GM12878 (cell line): ENCODE results near the gene XRCC6.

Source experiments
- EP300 ChIP-seq, 2 experiments: fragments of 150-350 bp in 1 of 2; IDR thresholded peaks; 2 replicates each; pipeline ENCODE4 v1.6.1; 2011 to 2012; ENCODE audit warnings: low read depth in 2 of 2, low read length in 2 of 2, borderline replicate concordance in 1 of 2, improper control_type of control experiment in 1 of 2, inconsistent platforms in 1 of 2; ENCODE audit not compliant: control insufficient read depth in 1 of 2
- RAD21 ChIP-seq: IDR thresholded peaks from 2 replicates; pipeline ENCODE4 v1.6.1; 2011; ENCODE audit warnings: mild to moderate bottlenecking, low read depth, low read length, moderate library complexity; ENCODE audit not compliant: insufficient read depth
- STAT1 ChIP-seq: fragments of 450-650 bp; conservative IDR thresholded peaks from 2 replicates; pipeline ENCODE4 v1.6.1; 2014; ENCODE audit warnings: antibody characterized with exemption, mild to moderate bottlenecking
- TF ChIP-seq, protein P1 (sequence below), 3 experiments: IDR thresholded peaks in 2 of 3; conservative IDR thresholded peaks in 1 of 3; 2 replicates each; pipeline ENCODE4 v1.5.1; 2011; ENCODE audit warnings: low read depth in 3 of 3, low read length in 3 of 3, mild to moderate bottlenecking in 3 of 3, control low read depth in 2 of 3, moderate library complexity in 2 of 3, inconsistent platforms in 1 of 3, mixed read lengths in 1 of 3; ENCODE audit not compliant: control insufficient read depth in 2 of 3, insufficient read depth in 1 of 3; ENCODE audit errors: extremely low read depth in 1 of 3

DNA sequence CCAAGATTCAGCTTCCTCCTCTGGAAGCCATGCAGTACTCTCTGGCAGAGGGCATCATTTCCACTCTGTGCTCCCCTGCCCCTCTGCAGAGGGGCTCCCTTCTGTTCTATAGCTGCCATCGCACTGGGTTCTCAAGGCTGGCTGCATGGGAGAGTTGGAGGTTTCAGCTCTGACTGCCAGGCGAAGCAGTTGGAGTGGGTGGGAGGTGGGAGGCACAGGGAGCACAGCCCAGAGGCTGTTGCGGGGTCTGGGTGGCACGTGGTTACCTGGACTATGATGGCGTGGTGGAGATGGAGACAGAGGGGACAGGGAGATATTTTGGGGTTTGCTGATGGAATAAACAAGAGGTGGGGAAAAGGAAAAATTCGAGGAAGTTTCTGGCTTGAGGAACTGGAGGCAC is 36.2 kb upstream of the XRCC6 start:
- TF ChIP-seq, protein P1, sequence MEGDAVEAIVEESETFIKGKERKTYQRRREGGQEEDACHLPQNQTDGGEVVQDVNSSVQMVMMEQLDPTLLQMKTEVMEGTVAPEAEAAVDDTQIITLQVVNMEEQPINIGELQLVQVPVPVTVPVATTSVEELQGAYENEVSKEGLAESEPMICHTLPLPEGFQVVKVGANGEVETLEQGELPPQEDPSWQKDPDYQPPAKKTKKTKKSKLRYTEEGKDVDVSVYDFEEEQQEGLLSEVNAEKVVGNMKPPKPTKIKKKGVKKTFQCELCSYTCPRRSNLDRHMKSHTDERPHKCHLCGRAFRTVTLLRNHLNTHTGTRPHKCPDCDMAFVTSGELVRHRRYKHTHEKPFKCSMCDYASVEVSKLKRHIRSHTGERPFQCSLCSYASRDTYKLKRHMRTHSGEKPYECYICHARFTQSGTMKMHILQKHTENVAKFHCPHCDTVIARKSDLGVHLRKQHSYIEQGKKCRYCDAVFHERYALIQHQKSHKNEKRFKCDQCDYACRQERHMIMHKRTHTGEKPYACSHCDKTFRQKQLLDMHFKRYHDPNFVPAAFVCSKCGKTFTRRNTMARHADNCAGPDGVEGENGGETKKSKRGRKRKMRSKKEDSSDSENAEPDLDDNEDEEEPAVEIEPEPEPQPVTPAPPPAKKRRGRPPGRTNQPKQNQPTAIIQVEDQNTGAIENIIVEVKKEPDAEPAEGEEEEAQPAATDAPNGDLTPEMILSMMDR (IDR thresholded peaks at IDR 0.05 in 2 of 3, conservative IDR thresholded peaks at IDR 0.05 in 1 of 3; ENCODE audit: control insufficient read depth in 2 of 3, extremely low read depth in 1 of 3, insufficient read depth in 1 of 3, low read depth in 3 of 3, low read length in 3 of 3): no peak
- no peak for TF ChIP-seq RAD21
- TF ChIP-seq STAT1: no peak
- no peak for TF ChIP-seq EP300 (IDR thresholded peaks at IDR 0.05; ENCODE audit: borderline replicate concordance in 1 of 2, control insufficient read depth in 1 of 2, low read depth in 2 of 2, low read length in 2 of 2)
